ENCODE results near the gene PGBD1. TPM values are rescaled to one million over a fixed set of nuclear protein-coding genes. Genes with fewer than 3 reads are reported as not detected.
A peak's percentile ranks its signal among the peaks of the same experiment; 100 is the strongest.

The PGBD1 gene
- total and polyA plus RNA-seq, 2 donors (not counting 3 experiments of a cell fraction or from before 2014, with no cell fraction given), result 4.2 to 9.6 TPM

- Histone ChIP-seq H3K4me2 (ENCODE audit: insufficient read depth, low read length) (peak overlapping the region; percentile 88), H3K27ac (ENCODE audit: insufficient read depth, low read depth, low read length) (no peak overlapping the region), H3K9ac (replicated peaks; ENCODE audit: extremely low read depth, insufficient read depth, low read length) (peak overlapping the region; percentile 62), H2AFZ (ENCODE audit: low read depth, low read length) (peak overlapping the region; percentile 82), H3K4me1 (ENCODE audit: control insufficient read depth, extremely low read depth, insufficient read depth, low read length) (peaks cover 12% of the 10 kb centered on the region), H3K4me3 (replicated peaks in 1 of 3; ENCODE audit: insufficient read depth in 1 of 3, low read depth in 1 of 3, low read length in 3 of 3) (peak overlapping the region; percentile 85 to 89 (median 85)), H4K20me1 (replicated peaks; ENCODE audit: control insufficient read depth, extremely low read depth, insufficient read depth, low read length) (no peaks in the 10 kb centered on the region), H3K9me1 (replicated peaks; ENCODE audit: control insufficient read depth, extremely low read depth, insufficient read depth, low read length) (no peaks in the 10 kb centered on the region), H3K36me3 (ENCODE audit: control insufficient read depth in 2 of 2, extremely low read depth in 1 of 2, insufficient read depth in 2 of 2, low read length in 2 of 2) (peaks cover 0 to 3% of the 10 kb centered on the region in 2 experiments), H3K79me2 (ENCODE audit: control insufficient read depth, insufficient read depth, low read length) (no peaks in the 10 kb centered on the region), H3K9me3 (replicated peaks; ENCODE audit: control insufficient read depth, insufficient read depth, low read length) (no peaks in the 10 kb centered on the region), H3K27me3 (ENCODE audit: control insufficient read depth in 2 of 2, insufficient read depth in 2 of 2, low read length in 2 of 2) (no peaks in the 10 kb centered on the region)
- dilution Hi-C loops (cut with MboI; ENCODE audit: extremely low pct_ligation_motif_present, low sequenced_read_pairs), result no loop called here
- DNase-seq (ENCODE audit: low read depth, low spot score) (no peak), FAIRE-seq (no peak)
- BruUV-seq (replicated peaks), result TSS peak; percentile 27
- intact Hi-C loops (cut with micrococcal nuclease), result loop anchor here (1.0 to 2.0 kb wide), 6 partner anchors 16 to 131 kb away; partner anchors contain the start of genes PGBD1, ZKSCAN8, ZSCAN26 and ZSCAN9
- ChIA-PET CTCF (interaction anchor here (1.2 to 3.9 kb wide), 5 partner anchors 13 to 105 kb away, joined by 5 to 22 read pairs (median 8); partner anchors contain the start of genes PGBD1, ZSCAN26 and ZSCAN9), POLR2A (interaction anchor here (1.1 to 1.2 kb wide), 2 partner anchors 16 to 110 kb away, joined by 7 to 13 read pairs; partner anchors contain the start of genes ZKSCAN8 and ZSCAN26)
- TF ChIP-seq MYC (IDR thresholded peaks at IDR 0.05; ENCODE audit: low read depth, low read length) (no peak), FOS (IDR thresholded peaks at IDR 0.05; ENCODE audit: borderline replicate concordance, insufficient read depth, low read length) (no peak), JUN (IDR thresholded peaks at IDR 0.05; ENCODE audit: borderline replicate concordance, insufficient read depth, insufficient read length, low read depth) (no peak), CTCF (IDR thresholded peaks at IDR 0.05; ENCODE audit: extremely low read depth in 1 of 2, insufficient read depth in 1 of 2, low read depth in 1 of 2, low read length in 2 of 2) (no peak), POLR2A (IDR thresholded peaks at IDR 0.05; ENCODE audit: low read depth, low read length) (no peak), POLR2AphosphoS5 (IDR thresholded peaks at IDR 0.05; ENCODE audit: insufficient read depth, low read depth, low read length) (no peak), GATA2 (IDR thresholded peaks at IDR 0.05; ENCODE audit: insufficient read depth, insufficient read length, low read depth, low read length) (no peak), EZH2 (IDR thresholded peaks at IDR 0.05; ENCODE audit: borderline replicate concordance, low read depth, low read length, severe bottlenecking) (no peak), MAX (IDR thresholded peaks at IDR 0.05; ENCODE audit: insufficient read depth, insufficient read length) (no peak)
Measured at GRCh38 chr6:28251661-28252008, 29.7 kb upstream of the PGBD1 start.
